GF-D8 (cell line): ENCODE data around the gene SMARCAL1.

Experiments used
- DNase-seq: peaks from one replicate; lab custom pipeline; 2025; lab: John Stamatoyannopoulos, UW

SMARCAL1 gene

DNA sequence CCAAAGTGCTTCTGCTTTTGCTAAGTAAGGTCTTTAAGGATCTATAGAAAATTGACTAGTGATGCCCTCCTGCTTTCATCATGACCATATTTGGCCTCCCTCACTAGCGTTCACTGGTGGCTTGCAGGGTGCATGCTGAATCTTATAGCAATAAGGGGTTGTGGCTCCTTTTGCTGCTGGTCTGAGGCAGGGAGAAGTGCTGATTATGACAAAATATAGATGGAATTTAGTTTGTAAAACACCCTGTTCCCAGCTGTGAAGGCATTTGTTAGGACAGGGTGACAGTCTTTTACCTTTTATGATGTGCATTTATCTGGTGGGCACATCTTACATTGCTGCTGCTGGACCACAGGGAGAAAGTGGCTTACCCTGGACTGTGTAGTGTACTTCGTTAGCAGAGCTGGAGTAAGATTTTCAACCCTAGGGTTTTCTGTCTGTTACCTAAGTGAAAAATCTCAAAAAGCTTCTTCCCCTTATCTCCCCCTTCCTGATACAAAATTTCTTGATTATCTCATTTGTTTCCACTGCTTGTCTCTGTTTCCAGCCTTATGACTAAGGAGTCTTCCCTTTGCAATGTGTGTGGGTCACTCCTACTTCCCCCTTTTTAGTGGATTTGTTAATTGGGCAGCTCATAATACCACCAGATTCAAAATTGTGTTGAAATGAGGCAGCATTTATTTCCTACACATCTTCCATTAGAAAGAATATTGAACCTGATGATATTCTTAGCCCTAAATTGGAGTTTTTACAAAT, 65.2 kb downstream of the SMARCAL1 start:
- peak; percentile 73 for DNase-seq

DNA sequence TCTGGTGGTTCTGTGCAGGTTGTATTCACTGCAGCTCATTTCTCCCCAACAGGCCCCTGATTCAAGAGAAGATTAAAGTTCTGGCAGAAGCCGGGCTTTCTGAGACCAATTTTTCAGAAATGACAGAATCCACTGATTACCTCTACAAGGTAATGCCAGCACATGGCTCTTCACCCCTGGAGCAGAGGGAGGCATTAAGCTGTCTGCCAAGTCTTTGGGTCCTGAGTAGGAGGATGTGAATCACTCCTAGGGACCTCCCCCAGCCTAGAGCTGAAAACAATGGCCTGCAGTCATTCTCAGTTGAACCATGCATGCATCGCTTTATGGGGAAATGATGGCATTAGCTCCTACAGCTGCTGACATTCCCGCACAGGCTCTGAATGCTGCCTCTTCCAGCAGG, 65.9 kb downstream of the SMARCAL1 start:
- DNase-seq: no peak

DNA sequence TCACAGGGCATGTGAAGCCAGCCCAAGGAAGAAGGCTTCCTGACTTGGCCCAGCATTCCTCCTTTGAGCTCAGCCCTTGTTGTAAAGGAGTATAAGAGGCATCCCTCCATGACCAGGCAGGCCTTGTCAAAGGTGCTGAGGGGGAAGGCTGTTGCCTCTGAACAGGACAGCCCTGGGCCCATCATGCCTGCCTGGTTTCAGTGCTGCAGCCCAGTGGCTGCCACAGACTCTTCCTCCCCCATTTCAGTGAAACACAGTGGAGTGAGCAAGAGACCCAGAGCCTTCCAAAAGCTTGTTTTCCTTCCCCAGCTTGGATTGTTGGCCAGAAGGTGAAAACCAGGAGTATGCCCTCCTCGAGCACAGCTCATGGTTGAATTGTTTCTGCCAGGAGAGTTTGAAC, 66.5 kb downstream of the SMARCAL1 start:
- DNase-seq: no peak

DNA sequence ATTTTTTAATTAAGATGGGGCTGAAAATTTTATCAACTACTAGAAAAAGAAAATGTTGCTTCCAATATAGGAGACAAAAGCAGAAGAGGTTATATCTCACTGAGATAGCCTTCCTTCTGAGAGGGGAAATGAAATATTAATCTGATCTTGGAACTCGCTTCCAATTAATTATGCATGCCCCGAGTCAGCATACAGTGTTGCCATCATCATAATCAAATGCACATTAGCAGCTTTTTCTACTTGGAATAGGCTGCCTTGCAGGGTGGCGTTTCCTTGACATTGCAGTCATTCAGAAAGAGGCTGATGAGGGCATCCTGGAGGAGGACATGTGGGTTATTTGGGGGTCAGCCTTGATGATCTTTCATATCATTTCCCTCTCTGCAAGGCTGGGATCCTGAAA, 67.9 kb downstream of the SMARCAL1 start:
- DNase-seq: no peak

DNA sequence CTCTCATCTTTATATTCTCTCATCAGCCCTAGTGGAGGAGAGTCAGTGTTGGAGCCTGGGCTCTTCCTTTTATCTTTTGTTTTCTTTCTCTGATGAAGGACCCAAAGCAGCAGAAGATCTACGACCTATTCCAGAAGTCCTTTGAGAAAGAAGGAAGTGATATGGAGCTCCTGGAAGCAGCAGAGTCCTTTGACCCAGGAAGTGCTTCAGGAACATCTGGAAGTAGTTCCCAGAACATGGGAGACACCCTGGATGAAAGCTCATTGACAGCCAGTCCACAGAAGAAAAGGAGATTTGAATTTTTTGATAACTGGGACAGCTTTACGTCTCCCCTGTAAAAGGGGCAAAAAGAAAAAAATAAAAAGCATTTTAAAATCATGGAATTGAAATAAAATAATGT, 70.4 kb downstream of the SMARCAL1 start:
- no peak for DNase-seq

DNA sequence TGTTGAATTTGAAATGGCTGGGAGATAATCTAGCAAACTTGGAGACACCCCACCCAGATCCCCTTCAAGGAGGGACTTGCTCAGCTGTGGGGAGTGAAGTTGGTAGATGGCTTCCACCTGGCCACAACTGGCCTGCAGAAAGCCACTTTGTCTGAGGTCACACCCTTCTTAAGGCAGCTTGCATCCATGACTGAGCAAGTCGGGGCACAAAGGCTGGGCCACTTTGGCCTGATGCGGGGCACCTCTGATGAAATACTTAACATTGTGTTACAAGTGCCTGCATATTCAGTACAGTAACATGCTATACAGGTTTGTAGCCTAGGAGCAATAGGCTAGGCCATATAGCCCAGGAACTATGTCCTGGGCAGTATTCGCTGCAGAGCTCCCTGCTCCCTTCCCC, 73.0 kb downstream of the SMARCAL1 start:
- no peak for DNase-seq

DNA sequence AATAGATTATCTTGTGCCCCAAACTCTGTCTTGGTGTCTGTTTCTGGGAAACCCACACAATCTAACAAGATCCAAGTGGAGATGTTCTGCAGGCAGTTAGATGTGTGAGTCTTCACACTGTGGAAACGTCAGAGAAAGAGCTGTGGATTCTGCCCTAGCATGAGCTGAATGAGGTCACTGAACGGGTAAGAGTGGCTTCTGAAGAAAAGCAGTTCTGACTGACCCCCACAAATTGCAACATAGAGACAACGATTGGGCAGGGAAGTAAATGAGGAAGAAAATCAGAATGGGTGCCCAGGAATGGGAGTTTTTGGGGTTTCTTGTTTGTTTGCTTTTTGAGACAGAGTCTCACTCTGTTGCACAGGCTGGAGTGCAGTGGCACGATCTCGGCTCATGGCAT, 73.5 kb downstream of the SMARCAL1 start:
- peak; percentile 44 for DNase-seq

DNA sequence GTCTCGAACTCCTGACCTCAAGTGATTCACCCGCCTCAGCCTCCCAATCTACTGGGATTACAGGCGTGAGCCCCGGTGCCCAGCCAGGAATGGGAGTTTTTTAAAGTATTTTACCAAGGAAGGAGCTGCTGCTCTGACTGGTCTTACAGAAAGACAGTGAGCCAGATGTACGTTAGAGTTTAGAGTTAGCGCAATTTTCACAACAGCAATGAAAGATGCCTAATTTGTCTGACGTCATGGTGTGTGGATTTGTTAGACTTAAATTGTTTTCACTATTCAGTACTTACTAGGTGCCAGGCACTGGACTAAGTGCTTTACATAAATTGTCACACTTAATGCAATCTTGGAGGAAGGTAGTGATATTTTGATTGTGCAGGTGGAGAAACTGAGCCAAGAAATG, 74.0 kb downstream of the SMARCAL1 start:
- no peak for DNase-seq

DNA sequence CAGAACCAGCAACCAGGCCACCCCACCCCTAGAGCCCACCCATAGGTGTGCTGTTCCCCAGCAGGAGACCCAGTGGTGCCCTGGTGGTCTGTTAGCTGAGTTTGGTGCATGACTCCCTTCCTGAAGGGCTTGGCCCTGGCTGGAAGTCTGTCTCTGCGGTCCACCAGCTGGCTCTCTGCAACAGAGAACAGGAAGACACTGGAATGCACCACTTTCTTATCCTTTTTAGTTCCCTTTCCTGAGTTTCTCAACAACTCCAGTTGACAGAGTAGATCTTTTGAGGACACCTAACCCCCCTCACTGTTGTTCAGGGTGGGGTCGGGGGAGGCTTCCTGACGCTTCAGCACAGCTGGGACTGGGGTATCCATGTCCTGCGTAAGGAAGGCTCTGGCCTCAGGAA, 74.4 kb downstream of the SMARCAL1 start:
- peak; percentile 89 for DNase-seq

DNA sequence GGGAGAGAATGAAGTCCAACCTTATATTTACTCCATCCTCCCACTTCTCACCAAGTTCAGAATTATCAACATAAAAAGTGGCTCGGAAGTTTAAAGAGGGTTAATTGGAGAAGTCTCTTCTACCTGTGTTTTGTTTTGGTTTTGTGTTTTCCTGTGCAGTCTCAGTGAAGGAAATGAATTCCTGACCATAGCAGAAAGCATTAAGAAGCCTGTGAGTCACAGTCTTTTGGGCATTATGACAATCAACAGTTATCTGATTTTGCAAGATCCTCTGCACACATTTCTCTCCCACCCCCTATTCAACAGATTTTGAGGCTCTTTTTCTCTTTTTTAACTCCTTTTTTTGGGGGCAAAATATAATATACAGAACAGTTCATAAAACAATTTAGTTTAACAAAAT, 77.8 kb downstream of the SMARCAL1 start:
- peak; percentile 14 for DNase-seq

DNA sequence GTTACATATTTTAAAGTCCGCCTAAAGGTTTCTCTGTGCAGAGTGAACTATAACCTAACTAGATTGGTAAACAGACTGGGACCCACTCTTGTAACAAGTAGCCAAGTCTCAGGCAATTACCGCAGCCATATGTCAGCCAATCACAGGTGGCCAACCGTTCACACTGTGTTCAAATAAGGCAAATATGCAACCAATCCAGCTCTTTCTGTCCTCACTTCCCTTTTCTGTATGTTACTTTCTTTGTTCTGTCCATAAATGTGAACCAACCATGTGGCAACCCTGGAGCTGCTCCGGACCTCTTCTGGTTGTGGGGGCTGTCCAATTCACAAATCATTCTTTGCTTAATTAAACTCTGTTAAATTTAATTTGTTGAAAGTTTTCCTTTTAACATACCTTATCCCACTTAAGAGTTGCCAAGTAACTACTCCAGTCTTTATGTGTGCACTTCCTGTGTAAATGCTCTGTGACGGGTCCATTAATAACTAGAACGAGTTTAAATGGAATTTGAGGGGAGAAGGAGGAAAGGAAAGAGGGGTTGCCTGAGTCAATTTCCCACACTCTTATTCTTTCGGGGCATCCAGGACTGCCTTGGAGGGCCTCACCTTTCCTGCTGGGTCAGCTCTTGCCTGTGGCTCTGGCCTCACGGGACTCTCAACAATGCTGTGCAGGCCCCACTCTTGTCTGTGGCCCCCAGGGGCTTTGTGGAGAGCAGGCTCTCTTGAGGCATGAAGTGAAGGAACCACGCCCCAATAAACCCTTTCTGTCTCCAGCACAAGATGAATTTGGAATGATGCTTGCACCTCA, 79.7 kb downstream of the SMARCAL1 start:
- DNase-seq: peak; percentile 77

DNA sequence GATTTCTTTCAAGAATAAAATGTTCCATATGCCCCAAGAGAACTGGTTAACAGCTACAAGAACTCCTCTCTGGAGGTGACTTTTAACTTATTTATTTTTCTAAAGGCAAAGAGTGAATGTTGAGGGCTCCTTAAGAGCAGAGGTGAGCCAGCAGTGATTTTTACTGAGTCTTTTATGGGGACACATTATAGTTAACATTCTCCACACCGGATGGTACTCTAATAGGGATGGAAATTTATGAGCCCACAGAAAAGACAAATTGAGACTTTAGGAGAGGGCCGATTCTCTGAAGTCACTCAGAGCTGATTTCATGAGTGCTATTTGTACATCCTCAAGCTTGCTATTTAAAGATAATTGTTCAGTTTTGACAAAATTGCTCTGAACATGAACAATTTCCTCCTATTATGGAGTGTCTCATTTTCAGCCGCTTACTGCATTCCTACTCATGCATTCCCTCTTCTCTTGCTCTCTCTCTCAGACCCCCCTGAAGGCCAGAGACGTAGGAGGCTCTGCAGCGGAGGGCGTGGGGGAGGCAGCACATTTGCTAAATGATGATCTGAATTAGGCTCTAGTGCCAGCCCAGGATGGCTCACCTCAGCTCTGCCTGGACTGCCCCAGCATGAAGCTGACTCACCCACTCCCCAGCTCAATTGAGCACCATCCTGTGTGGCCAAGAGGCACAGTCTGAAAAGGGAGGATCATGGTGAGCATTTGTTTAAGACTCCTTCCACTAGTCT, 80.5 kb downstream of the SMARCAL1 start:
- no peak for DNase-seq

DNA sequence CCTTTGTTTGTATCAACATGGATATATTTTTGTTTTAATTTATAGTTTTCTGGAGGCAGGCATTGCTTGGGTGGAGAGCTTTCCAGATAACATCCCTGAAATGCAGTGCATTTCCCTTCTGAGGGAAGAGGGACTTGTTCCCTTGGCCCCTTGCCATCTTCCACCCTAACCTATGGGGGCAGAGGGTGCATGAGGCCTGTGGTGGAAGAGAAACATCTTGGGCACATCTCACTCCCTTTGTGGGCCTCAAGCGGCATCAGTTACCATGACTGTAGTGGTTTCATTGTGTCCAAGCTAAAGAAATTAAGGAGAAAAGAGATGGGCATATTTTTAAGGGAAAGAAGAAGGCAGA, 81.0 kb downstream of the SMARCAL1 start:
- DNase-seq: no peak

DNA sequence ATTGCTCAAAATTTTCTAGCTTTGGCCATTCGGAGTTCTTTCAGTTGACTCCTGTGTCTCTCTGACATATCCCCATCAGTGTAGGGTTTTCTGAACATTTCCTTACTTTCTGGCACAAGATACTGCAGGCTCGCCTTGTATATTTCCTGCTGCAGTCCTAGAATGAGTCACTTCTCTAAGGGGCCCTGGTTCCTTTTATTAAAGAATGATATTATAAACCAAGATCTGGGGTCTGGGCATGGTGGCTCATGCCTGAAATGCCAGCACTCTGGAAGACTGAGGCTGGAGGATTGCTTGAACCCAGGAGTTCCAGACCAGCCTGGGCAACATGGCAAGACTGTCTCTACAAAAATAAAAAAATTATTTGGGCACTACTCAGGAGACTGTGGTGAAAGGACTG, 83.4 kb downstream of the SMARCAL1 start:
- no peak for DNase-seq

DNA sequence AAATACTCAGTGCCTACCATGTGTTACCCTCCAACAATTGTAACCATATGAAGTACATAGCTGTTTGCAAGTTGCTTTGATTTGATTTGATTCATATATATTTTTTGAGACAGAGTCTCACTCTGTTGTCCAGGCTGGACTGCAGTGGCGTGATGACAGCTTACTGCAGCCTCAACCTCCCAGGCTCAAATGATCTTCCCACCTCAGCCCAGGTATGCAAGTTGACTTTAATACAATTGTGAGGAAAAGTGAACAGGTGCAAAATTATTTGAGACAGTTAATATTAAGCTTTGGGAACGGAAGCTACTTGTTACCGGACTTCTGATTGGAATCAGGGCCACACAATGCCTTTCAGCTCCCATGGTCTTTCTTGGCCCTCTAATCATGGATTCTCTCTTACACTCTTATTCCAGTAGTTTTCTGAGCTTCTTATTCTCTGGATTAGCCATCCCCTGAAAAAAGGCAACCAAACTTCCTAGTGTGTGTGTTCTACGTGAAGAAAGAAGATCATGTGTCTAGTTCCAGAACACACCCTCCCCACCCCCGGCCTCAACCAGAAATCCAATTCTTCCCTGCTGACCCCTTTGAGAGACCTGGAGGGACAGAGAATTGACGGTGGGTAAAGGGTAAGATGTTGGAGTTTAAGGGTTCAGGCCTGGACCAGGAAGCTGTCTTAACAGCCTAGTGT, 85.2 kb downstream of the SMARCAL1 start:
- no peak for DNase-seq

DNA sequence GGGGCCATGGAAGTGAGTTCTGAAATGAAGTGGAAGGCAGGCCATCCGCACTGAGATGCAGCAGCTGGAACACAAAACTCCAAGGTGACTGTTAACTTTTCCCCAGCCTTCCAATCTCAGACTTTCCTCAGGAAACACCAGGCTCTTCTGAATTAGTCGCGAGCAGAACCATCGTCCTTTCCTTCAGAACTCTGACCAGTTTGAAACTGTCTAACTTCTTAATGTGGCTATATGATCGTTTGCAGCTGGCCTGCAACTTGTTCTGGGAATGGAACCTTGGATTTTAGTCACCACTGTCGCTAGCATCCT, 85.7 kb downstream of the SMARCAL1 start:
- no peak for DNase-seq

DNA sequence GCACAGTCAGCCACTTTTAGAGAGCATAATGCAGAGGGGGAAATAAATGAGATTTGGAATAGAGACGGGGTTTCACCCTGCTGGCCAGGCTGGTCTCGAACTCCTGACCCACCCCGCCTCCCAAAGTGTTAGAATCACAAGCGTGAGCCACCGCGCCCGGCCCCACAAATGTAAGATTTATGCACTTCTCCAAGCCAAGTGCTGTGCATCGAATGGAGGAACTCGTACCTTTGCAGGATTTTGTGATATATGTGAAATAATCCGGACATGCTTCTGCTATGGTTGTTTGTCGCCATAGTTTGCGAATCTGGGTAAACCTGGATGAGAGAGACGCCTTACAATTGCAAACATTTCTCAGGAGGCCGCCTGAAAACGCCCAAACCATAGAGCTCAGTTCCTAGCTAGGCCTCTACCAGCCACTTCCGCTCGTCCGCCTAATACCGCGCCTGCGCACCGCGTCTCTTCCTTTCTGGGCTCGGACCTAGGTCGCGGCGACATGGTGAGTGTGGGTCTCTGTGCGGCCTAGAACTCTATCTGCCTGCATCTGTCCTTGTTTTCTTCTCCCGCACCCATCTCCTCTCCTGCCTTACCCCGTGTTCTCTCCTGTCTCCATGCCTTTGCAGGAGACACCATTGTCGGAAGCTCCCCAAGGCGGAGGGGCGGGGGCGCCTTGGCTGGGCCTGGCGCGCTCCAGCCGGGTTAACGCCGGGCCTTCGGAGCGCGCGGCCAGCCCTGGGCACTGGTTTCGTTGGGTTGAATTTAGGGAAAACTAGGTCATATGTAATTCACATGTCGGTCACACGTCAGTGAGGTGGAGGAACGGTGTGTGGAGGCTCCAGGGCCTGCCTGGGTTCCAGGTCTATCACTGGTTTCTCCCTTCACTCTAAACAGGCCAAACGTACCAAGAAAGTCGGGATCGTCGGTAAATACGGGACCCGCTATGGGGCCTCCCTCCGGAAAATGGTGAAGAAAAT, 86.4 kb downstream of the SMARCAL1 start, which contains the start of gene RPL37A:
RPL37A (plus strand) TSS at position 466 of the 974 bp plus-strand sequence; CDS start at position 497, 31 bp downstream.
- DNase-seq: peak; percentile 83

DNA sequence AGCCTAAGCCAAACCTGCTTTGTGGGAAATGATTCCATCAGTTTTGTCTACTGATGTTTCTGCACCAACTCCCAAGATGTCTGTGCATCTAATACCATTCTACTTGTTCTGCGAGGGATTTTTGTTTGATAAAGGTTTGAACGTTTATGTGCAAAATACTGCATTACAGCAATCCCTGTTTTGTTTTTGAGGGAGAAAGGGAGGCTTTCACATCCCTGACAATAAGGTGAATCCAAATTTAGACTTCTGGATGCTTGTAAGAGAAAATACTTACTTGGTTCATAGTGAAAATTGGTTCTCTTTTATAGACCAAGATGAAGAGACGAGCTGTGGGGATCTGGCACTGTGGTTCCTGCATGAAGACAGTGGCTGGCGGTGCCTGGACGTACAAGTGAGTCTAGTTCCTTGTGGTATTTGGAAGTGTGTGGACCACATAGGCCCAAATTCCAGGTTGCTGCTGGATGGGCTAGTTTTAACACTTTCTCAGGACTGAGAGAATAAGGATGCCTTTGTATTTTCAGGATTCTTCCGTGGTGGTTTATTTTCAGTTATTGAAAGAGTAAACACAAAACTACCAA, 87.4 kb downstream of the SMARCAL1 start:
- DNase-seq: no peak

DNA sequence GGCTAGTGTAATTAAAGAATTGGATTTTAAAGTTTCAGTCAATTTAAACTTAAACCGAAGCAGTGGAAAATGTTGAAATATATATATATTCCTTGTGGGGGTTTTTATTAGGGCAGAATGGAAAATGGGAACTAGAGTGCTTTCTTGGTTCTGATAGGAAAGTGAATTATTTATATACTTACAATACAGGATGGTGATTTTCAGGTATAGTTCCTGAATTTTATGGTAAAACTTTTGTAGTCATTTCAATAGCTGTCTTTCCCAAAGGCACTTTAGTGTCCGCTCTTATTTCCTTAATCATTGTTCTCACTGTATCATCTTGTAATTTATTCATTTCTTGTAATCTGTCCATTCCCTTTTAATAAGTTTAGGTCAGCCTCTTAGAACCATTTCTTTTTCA, 88.3 kb downstream of the SMARCAL1 start:
- DNase-seq: no peak

DNA sequence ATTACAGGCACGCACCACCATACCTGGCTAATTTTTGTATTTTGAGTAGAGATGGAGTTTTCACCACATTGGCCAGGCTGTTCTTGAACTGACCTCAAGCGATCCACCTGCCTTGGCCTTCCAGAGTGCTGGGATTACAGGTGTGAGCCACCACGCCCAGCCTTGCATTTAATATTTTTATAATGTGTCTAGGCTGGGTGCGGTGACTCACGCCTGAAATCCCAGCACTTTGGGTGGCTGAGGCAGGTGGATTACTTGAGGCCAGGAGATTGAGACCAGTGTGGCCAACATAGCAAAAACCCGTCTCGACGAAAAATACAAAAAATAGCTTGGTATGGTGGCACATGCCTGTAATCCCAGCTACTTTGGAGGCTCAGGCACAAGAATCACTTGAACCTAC, 89.6 kb downstream of the SMARCAL1 start:
- no peak for DNase-seq
